Renal cortex interstitium (tissue), 15 donors: ENCODE data around the gene BMERB1. TPM values are rescaled to one million over a fixed set of nuclear protein-coding genes. Genes with fewer than 3 reads are reported as not detected.
"Not testable (repeated sequence)": the region's sequence is repeated elsewhere in the genome, so short reads cannot be mapped to it uniquely, and the experiment has no call there.

Source experiments
- DNase-seq, 11 donors: peaks; one replicate each; pipeline ENCODE4 v3.0.0-alpha.2; 2013; ENCODE audit warnings: low read depth in 9 of 11, low spot score in 4 of 11; ENCODE audit errors: extremely low read depth in 1 of 11
- long read RNA-seq, 16 experiments: transcript quantifications; one replicate each; lab custom pipeline, GENCODE V29; 2026
- polyA plus RNA-seq, 3 donors: library from polyadenylated mRNA; unstranded; fragments of 120-200 nt; gene quantifications; one replicate each; pipeline ENCODE4 v1.2.1, GENCODE V29; 2013; ENCODE audit not compliant: insufficient read length in 3 of 3

The BMERB1 gene
- 10 to 100 TPM; 36.9 to 46.6 (median 42.8) TPM for polyA plus RNA-seq
- long read RNA-seq, donor 1, transcript C16orf45-201 (6 exons, 2,404 nt): major isoform, 14 of 25 reads
- long read RNA-seq, donor 1, partial matches to known transcripts: 11 of 25 reads
- long read RNA-seq, donor 1, other reads (novel, unspliced or antisense): 0 of 25 reads
- long read RNA-seq, donor 2, transcript C16orf45-201 (6 exons, 2,404 nt): major isoform, 6 of 6 reads
- long read RNA-seq, donor 2, partial matches to known transcripts: 0 of 6 reads
- long read RNA-seq, donor 2, other reads (novel, unspliced or antisense): 0 of 6 reads
- long read RNA-seq, donor 3, transcript C16orf45-201 (6 exons, 2,404 nt): major isoform, 23 of 23 reads
- long read RNA-seq, donor 3, partial matches to known transcripts: 0 of 23 reads
- long read RNA-seq, donor 3, other reads (novel, unspliced or antisense): 0 of 23 reads
- long read RNA-seq, donor 4, transcript C16orf45-201 (6 exons, 2,404 nt): major isoform, 11 of 12 reads
- long read RNA-seq, donor 4, partial matches to known transcripts: 0 of 12 reads
- long read RNA-seq, donor 4, other reads (novel, unspliced or antisense): 0 of 12 reads
- long read RNA-seq, donor 5: 0 reads
- long read RNA-seq, donor 6, transcript C16orf45-201 (6 exons, 2,404 nt): major isoform, 10 of 14 reads
- long read RNA-seq, donor 6, partial matches to known transcripts: 0 of 14 reads
- long read RNA-seq, donor 6, other reads (novel, unspliced or antisense): 0 of 14 reads
- long read RNA-seq, donor 7, transcript C16orf45-201 (6 exons, 2,404 nt): major isoform, 16 of 16 reads
- long read RNA-seq, donor 7, partial matches to known transcripts: 0 of 16 reads
- long read RNA-seq, donor 7, other reads (novel, unspliced or antisense): 0 of 16 reads
- long read RNA-seq, donor 8: 0 reads
- long read RNA-seq, donor 9, transcript C16orf45-201 (6 exons, 2,404 nt): major isoform, 9 of 19 reads
- long read RNA-seq, donor 9, partial matches to known transcripts: 10 of 19 reads
- long read RNA-seq, donor 9, other reads (novel, unspliced or antisense): 0 of 19 reads
- long read RNA-seq, donor 10, transcript C16orf45-201 (6 exons, 2,404 nt): major isoform, 11 of 11 reads
- long read RNA-seq, donor 10, partial matches to known transcripts: 0 of 11 reads
- long read RNA-seq, donor 10, other reads (novel, unspliced or antisense): 0 of 11 reads
- long read RNA-seq, donor 11, transcript C16orf45-201 (6 exons, 2,404 nt): major isoform, 11 of 11 reads
- long read RNA-seq, donor 11, partial matches to known transcripts: 0 of 11 reads
- long read RNA-seq, donor 11, other reads (novel, unspliced or antisense): 0 of 11 reads
- long read RNA-seq, donor 12, partial matches to known transcripts: 0 of 3 reads
- long read RNA-seq, donor 12, other reads (novel, unspliced or antisense): 0 of 3 reads
- long read RNA-seq, donor 13: 0 reads
- long read RNA-seq, donor 14, transcript C16orf45-201 (6 exons, 2,404 nt): major isoform, 18 of 26 reads
- long read RNA-seq, donor 14, partial matches to known transcripts: 7 of 26 reads
- long read RNA-seq, donor 14, other reads (novel, unspliced or antisense): 0 of 26 reads
- long read RNA-seq, donor 15, partial matches to known transcripts: 0 of 5 reads
- long read RNA-seq, donor 15, other reads (novel, unspliced or antisense): 0 of 5 reads
- long read RNA-seq, donor 16, transcript C16orf45-201 (6 exons, 2,404 nt): major isoform, 30 of 32 reads
- long read RNA-seq, donor 16, partial matches to known transcripts: 0 of 32 reads
- long read RNA-seq, donor 16, other reads (novel, unspliced or antisense): 0 of 32 reads

DNA sequence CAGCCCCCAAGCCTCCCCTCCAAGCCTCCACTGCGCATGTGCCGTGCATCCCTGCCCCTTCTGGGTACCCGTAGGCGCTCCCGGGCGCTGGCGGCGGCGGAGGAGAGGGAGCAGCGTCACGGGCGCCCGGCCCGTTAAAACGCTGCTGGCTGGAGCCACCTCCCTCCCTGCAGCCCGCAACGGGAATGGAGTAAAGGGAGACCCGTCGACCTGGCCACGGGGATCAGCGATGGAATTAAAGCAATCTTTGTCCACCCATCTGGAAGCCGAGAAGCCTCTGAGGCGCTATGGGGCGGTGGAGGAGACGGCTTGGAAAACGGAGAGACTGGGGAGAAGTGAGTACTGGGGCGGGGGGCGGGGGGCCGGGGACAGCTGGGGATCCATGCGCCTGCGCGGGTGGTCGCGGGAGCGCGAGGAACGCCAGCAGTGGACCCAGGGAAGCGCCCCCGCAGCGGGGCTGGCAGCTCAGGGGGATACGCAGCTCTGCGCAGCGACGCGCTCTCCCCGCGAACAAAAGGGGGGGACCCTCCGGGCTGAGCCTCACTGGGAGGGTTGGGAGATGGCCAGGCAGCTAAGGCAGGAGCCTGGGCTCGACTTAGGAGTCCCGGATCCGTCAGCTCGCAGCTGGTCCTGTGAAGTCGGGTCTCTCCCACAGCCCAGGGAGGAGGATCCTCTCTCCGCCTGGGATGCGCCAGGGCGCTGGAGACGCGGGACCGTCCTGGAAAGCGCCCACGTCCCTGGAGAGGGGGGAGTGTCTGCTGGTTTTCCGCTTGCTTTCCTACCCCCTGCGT lies at the start of gene BMERB1:
BMERB1 (plus strand) TSS at position 164 of the 791 bp plus-strand sequence; CDS start at position 230, 66 bp downstream.
- DNase-seq: peak in 9 of 11 donors; percentile 38 to 77 (median 66)

DNA sequence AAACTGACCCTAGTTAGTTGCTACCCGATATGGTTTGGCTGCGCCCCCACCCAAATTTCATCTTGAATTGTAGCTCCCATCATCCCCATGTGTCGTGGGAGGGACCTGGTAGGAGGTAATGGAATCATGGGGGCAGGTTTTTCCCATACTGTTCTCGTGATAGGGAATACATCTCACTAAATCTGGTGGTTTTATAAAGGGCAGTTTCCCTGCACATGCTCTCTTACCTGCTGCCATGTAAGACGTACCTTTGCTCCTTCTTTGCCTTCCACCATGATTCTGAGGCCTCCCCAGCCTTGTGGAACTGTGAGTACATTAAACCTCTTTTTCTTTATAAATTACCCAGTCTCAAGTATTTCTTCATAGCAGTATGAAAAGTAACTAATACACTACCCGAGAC lies 46.3 kb upstream of the BMERB1 start:
- not testable (repeated sequence) for DNase-seq

DNA sequence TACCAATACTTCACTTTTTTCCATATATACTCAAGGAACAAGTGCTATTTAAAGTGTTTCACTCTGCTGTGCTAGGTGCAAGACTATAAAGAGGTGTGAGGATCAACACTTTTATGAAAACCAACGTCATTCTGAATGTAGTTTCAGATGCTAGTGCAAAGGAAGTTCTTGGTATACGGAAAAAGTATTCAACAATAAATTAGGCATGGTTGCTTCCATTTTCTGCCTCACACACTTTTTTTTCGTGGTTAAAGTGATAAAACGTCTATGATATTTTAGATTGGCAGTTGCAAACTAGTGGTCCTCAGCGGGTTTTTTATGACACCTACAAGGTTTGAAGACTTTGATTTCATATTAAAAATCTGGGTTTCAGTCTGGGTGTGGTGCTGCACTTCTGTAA lies 44.5 kb upstream of the BMERB1 start:
- not testable (repeated sequence) for DNase-seq

DNA sequence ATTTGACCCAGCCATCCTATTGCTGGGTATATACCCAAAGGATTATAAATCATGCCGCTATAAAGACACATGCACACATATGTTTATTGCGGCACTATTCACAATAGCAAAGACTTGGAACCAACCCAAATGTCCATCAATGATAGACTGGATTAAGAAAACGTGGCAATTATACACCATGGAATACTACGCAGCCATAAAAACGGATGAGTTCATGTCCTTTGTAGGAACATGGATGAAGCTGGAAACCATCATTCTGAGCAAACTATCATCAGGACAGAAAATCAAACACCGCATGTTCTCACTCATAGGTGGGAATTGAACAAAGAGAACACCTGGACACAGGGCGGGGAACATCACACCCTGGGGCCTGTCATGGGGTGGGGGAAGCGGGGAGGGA lies 41.4 kb upstream of the BMERB1 start:
- not testable (repeated sequence) for DNase-seq

DNA sequence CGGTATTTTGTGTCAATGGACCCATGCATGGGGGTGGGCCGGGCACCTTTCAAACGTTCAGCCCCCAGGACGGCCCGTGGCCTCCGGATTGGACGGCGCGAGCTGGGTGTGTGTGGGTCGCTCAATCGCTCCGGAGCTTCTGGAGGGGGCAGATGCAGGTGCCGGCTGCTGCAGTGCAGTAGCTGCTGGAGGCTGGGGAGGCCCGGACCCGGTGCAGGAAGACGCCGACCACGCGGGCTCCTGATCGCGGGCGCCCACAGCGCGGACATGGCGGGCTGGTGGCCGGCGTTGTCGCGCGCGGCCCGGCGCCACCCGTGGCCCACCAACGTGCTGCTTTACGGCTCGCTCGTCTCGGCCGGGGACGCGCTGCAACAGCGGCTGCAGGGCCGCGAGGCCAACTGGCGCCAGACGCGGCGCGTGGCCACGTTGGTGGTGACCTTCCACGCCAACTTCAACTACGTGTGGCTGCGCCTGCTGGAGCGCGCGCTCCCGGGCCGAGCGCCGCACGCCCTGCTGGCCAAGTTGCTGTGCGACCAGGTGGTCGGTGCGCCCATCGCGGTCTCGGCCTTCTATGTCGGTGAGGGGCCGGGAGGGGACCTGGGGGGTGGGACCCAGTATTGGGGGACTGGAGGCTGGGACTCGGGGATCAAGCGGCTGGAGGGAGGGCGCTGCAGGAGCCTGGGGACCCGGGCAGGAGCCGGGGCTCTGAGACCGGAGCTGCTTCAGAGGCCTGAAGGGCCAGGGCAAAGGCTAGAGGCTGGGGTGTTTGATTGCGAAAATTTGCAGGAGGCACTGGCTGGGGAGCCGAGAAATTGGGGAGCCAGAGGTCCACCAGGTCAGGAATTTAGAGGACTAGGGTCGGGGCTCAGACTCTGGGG lies 38.5 kb upstream of the BMERB1 start, which contains the start of gene MPV17L:
MPV17L (plus strand) TSS at position 124 of the 878 bp plus-strand sequence; CDS start at position 268, 144 bp downstream.
- peak in 8 of 11 donors; percentile 12 to 42 (median 24) for DNase-seq

DNA sequence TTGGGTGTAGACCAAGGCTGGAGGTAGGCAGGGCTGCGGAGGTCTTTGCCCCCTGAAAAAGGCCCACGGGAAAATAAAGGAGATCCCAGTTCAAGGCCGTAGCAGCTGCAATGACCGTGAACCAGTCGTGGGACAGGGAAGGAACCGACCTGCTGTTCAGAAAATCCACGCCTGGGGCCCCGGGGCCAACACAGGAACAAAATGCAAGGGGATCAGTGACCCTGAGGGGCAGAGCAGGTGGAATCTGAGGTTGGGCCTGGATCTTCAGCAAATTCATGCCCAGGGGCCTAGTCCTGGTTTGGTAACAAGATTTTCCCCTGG lies 37.9 kb upstream of the BMERB1 start:
- not testable (repeated sequence) for DNase-seq

DNA sequence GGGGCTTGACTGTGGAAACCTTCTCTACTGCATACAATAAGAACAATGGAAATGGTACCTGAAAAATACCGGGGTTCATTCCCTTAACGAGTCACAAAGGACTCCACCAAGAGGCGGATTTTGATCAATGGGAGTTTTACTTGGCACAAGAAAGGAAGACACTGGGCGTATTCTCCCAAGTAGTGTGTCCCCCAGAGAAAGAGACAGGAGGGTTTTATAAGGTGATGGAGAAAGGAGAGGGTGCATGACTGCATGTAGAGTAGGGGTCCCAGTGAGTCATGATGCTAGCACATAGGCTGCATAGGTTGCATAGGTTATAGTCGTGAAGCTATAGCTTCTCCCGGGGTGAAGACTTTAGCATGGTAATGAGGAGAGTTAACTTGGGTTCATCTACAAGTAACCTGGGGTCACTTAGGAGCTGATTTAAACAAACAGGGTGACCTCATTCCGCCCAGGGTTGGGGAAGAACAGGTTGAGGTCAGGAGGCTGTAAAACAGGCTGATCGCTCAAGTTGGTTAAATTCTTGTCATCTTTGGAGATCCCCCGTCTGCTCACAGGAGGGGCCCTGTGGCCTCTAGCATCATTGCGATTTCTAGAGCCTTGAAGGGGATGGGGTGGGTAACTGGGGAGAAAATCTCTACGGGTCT lies 37.3 kb upstream of the BMERB1 start:
- no peak for DNase-seq

DNA sequence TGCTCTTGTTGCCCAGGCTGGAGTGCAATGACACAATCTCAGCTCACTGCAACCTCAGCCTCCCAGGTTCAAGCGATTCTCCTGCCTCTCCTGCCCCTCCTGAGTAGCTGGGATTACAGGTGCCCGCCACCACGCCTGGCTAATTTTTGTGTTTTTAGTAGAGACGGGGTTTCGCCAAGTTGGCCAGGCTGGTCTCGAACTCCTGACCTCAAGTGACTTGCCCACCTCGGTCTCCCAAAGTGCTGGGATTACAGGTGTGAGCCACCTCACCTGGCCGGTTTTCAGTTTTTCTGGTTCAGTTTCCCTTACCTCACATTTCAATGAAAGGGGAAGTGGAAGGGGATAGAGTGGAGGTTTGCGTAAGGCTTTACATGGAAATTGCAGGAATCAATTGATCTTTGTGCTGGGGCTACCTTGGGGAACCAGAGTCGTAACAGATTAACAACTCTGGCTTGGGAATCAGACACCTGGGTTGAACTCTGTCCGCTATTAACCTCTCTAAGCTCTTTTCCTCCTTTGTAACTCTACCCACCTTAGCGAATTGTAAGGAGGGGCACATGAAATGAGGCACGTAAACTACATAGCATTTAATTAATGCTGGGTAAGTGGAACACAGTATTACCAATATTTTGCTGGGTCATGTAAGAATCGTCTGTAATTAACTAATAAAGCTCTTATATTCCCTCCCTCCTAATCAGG lies 35.6 kb upstream of the BMERB1 start:
- DNase-seq: peak in 7 of 11 donors; percentile 6 to 51 (median 27)

DNA sequence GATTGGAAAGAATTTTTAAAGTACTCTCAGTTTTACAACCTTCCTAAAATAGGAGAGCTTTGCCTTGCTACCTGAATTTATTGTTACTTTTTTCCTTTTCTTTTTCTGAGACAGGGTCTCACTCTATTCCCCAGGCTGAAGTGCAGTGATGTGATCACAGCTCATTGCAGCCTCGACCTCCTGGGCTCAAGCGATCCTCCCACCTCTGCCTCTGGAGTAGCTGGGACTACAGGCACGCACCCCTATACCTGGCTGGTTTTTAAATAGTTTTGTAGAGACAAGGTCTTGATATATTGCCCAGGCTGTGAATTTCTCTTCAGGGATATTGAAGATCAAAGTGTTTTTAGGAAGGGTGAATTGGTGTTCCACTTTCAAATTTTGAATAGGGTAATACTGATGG lies 35.1 kb upstream of the BMERB1 start:
- no peak for DNase-seq

DNA sequence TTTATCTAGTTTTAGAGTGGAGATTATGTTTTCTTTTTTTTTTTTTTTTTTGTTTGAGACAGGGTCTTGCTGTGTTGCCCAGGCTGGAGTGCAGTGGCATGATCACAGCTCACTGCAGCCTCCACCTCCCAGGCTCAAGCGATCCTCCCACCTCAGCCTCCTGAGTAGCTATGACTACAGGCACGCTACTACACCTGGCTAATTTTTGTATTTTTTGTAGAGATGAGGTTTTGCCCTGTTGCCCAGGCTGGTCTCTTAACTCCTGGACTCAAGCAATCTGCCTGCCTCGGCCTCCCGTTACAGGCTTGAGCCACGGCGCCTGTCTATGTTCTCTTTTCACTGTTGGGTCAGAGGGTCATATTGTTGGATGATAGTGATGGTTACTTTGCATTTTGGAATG lies 34.1 kb upstream of the BMERB1 start:
- DNase-seq: not testable (repeated sequence)

DNA sequence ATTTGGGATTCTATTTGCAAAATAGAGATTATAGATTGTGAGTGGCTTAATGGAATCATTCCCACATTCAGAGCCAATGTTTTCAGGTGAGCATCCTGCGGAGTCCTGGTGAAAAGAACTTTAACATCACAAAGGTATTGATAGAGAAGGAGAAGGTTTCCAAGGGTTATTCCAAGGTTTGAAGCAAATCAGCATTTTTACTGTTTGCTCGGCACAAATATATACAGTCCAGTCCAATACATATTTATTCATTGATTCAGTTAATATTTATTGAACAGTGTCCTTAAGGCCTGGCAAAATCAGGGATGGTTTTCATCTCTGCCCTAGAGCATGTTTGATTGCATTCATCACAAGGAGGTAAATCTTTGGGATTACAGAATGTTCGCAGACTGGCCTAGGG lies 32.4 kb upstream of the BMERB1 start:
- no peak for DNase-seq

DNA sequence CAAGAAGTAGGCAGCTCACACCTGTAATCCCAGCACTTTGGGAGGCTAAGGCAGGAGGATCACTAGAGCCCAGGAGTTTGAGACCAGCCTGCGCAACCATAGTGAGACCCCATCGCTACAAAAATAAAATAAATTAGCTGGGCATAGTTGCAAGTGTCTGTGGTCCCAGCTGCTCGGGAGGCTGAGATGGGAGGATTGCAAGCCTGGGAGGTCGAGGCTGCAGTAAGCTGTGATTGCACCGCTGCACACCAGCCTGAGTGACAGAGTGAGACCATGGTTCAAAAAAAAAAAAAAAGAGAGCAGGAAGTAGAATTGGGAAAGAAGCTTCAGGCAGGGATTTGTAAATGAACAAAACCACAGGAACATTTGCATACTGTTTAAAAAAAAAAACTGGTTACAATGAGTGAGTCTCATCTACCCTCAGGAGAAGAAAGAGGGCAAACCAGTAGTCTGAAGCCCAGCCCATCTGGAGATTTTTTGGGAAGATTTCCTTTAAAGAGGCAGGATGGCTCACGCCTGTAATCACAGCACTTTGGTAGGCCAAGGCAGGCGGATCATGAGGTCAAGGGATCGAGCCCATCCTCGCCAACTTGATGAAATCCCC lies 30.9 kb upstream of the BMERB1 start:
- DNase-seq: no peak

DNA sequence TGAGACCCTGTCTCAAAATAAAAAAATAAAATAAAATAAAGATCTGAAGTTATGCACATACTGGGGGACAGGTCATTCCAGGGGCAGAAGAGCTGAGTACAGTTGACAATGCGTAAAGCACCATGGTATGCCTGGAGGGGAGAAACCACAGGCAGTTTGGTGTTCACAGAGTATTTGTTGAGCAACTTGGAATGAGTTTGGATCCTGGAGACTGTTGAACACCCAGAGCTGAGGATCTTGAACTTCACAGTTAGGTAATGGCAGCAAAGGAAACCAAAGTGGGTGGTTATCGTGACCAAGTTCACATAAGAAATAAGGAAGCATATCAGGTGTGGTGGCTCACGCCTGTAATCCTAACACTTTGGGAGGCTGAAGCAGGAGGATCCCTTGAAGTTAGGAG lies 30.3 kb upstream of the BMERB1 start:
- not testable (repeated sequence) for DNase-seq

DNA sequence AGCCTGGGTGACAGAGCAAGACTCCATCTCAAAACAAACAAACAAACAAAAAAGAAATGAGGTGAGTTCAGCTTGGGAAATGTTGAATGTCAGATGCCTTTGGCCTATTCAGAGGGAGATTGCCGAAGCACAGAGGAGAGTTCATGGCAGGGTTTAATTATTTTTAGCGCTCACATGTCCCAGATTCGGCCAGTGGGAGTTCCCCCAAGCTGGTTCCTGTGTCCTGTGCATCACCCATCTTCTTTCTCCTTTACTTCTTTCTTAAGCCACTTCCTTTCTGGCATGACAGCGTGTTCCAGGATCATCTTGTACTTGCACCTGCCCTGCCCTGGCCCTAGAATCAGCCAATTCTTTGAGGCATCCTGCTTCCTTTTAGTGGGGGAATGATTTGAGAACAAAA lies 29.6 kb upstream of the BMERB1 start:
- no peak for DNase-seq

DNA sequence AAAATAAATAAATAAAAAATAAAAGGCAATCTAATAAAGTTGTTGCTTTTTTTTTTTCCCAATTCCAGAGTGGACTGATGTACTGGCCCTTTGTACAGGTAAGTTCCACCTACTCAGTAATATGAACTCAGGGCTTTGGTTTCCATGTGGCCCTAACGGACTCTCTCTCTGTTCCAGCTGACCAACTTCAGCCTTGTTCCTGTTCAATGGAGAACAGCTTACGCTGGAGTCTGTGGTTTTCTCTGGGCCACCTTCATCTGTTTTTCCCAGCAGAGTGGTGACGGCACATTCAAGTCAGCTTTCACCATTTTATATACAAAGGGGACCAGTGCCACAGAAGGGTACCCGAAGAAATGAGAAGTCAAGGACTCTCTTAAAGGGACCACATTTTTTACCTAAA lies 26.6 kb upstream of the BMERB1 start:
- DNase-seq: not testable (repeated sequence)
